ENCODE measurements around the gene CAMK2D.
"Not testable (repeated sequence)": the region's sequence is repeated elsewhere in the genome, so short reads cannot be mapped to it uniquely, and the experiment has no call there.

Gene CAMK2D

GRCh38 chr4:113768952-113769351 is 7.4 kb upstream of the CAMK2D start:
- TF ChIP-seq, protein P1, sequence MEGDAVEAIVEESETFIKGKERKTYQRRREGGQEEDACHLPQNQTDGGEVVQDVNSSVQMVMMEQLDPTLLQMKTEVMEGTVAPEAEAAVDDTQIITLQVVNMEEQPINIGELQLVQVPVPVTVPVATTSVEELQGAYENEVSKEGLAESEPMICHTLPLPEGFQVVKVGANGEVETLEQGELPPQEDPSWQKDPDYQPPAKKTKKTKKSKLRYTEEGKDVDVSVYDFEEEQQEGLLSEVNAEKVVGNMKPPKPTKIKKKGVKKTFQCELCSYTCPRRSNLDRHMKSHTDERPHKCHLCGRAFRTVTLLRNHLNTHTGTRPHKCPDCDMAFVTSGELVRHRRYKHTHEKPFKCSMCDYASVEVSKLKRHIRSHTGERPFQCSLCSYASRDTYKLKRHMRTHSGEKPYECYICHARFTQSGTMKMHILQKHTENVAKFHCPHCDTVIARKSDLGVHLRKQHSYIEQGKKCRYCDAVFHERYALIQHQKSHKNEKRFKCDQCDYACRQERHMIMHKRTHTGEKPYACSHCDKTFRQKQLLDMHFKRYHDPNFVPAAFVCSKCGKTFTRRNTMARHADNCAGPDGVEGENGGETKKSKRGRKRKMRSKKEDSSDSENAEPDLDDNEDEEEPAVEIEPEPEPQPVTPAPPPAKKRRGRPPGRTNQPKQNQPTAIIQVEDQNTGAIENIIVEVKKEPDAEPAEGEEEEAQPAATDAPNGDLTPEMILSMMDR (IDR thresholded peaks at IDR 0.05; ENCODE audit: insufficient read depth, low read length, missing control alignments), result no peak
- no peak for DNase-seq (ENCODE audit: low read depth, low spot score)
- POLR2A ChIA-PET, result no interaction called here
- CTCF ChIA-PET, result interaction anchor here (1.2 kb wide), 1 partner anchor 16 kb away, joined by 4 read pairs; no protein-coding TSS in a partner anchor
- no peak overlapping the region for H3K4me3 ChIP-seq (ENCODE audit: low read depth, low read length)

DNA sequence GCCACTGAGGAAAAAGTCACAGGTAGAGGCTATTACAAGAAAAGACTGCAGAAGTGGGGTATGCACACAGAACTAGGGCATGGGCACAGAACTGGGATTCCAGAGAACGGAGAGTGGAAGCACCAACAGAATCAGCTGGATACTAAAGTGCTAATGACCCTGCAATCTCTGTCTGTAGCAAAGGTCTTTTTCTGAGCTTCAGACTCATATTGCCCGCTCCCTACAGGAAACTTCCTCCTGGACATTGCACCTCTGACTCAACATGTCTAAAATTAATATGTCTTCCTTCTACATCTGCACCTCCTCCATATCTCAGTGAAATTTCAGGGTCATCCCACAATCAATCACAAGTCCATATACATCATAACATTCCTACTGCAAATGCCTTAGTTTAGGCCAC is 5.3 kb upstream of the CAMK2D start:
- TF ChIP-seq, protein P1 (IDR thresholded peaks at IDR 0.05; ENCODE audit: insufficient read depth, low read length, missing control alignments), result no peak
- DNase-seq (ENCODE audit: low read depth, low spot score), result no peak
- H3K4me3 ChIP-seq (ENCODE audit: low read depth, low read length), result no peak overlapping the region
- POLR2A ChIA-PET, result interaction anchor here (0.6 kb wide), 1 partner anchor 270 kb away, joined by 3 read pairs; no protein-coding TSS in a partner anchor
- CTCF ChIA-PET, result interaction anchor here (0.8 to 2.5 kb wide), 3 partner anchors 11 to 496 kb away, joined by 3 to 11 read pairs (median 3); no protein-coding TSS in a partner anchor

GRCh38 chr4:113764720-113765264 is 3.3 kb upstream of the CAMK2D start:
- TF ChIP-seq, protein P1 (IDR thresholded peaks at IDR 0.05; ENCODE audit: insufficient read depth, low read length, missing control alignments), result no peak
- POLR2A ChIA-PET, result no interaction called here
- CTCF ChIA-PET, result no interaction called here
- no peak for DNase-seq (ENCODE audit: low read depth, low spot score)
- H3K4me3 ChIP-seq (ENCODE audit: low read depth, low read length), result no peak overlapping the region

DNA sequence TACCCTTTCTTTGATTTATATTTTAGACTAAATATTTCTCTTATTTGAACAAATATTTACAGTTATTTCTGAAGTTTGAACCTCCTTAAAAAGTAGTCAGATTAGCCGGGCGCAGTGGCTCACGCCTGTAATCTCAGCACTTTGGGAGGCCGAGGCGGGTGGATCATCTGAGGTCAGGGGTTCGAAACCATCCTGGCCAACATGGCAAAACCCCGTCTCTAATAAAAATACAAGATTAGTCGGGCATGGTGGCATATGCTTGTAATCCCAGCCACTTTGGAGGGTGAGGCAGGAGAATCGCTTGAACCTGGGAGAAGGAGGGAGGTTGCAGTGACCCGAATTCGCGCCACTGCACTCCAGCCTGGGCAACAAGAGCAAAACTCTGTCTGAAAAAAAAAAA is 2.4 kb upstream of the CAMK2D start:
- DNase-seq (ENCODE audit: low read depth, low spot score); H3K4me3 ChIP-seq (ENCODE audit: low read depth, low read length); POLR2A ChIA-PET; CTCF ChIA-PET: not testable (repeated sequence)

GRCh38 chr4:113763029-113763285 is 1.4 kb upstream of the CAMK2D start:
- ChIA-PET CTCF (interaction anchor here (0.6 to 1.4 kb wide), 2 partner anchors 54 to 368 kb away, joined by 3 to 4 read pairs; no protein-coding TSS in a partner anchor), POLR2A (interaction anchor here (0.6 to 0.7 kb wide), 2 partner anchors 320 to 324 kb away, joined by 3 to 4 read pairs; no protein-coding TSS in a partner anchor)
- DNase-seq (ENCODE audit: low read depth, low spot score), result no peak
- peak overlapping the region; percentile 56 for H3K4me3 ChIP-seq (ENCODE audit: low read depth, low read length)
- TF ChIP-seq, protein P1 (IDR thresholded peaks at IDR 0.05; ENCODE audit: insufficient read depth, low read length, missing control alignments), result no peak

DNA sequence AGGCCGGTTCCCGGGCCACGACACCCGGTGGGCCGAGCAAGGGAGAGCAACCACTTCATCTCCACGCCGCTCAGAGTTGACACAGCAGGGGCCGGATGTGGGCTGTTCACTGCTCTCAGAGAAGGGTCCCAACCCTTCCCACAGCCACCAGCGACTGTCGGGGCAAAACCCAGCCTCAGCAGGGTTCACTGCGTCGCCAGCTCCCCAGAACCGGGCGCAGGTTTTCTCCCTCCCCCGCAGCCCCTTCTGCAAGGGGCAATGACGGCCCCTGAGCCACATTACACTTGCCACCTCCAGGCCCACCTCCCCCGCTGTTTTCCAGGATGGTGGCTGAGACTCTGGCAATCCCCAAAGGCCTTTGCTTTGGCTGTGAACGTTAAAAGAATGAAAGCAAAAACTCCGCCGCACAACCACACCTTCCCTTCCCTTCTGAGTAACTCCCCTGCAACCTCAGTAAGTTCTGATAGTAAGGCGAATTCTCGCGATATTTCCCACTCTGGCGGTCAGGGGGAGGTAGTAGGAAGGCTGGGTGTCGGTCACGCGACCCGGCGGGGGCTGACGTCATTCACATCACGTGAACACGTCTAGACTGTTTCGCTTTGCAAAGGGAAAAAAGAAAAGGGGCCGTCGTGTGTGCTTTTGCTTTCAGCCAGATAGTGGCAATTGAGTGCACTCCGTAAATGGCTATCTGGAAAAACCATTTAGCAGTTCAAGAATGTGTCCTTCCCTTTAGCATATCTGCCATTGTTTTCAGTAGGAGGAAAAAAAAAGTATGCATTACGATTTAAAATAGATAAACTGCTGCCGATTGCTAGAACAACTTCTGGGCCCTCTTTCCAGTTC is 869 bp upstream of the CAMK2D start:
- CTCF ChIA-PET, result interaction anchor here (1.4 kb wide), 1 partner anchor 368 kb away, joined by 4 read pairs; no protein-coding TSS in a partner anchor

More for the DNA sequence above, 869 bp upstream of the CAMK2D start:
- TF ChIP-seq, protein P1 (IDR thresholded peaks at IDR 0.05; ENCODE audit: insufficient read depth, low read length, missing control alignments), result no peak
- peak overlapping the region; percentile 90 for H3K4me3 ChIP-seq (ENCODE audit: low read depth, low read length)
- DNase-seq (ENCODE audit: low read depth, low spot score), result peak; percentile 99
- POLR2A ChIA-PET, result interaction anchor here (0.6 to 0.7 kb wide), 2 partner anchors 320 to 324 kb away, joined by 3 to 4 read pairs; no protein-coding TSS in a partner anchor
